Nucleus accumbens (tissue), 56 donors: Measurements from ENCODE around the gene EIF2AK3.
A peak's percentile ranks its signal among the peaks of the same experiment; 100 is the strongest.

Experiments
- DNase-seq, 56 donors: peaks; one replicate each; lab custom pipeline; 2025; lab: John Stamatoyannopoulos, UW

The EIF2AK3 gene

DNA sequence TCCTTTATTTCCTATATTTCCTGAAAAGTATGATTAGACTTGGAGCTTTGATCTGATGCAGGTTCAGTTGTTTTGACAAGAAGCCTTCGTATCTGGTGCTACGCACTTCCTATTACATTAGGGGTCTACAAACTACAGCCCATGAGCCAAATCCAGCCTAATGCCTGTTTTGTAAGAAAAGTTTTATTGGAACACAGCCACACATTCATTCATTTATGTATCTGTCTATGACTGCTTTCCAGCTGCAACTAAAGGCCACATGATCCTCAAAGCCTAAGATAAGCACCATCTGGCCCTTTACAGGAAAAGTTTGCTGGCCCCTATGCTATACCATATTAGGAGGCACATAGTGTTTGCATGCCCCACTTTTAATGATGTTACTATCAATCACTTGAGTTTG is 26.0 kb downstream of the EIF2AK3 start:
- DNase-seq = no peak

DNA sequence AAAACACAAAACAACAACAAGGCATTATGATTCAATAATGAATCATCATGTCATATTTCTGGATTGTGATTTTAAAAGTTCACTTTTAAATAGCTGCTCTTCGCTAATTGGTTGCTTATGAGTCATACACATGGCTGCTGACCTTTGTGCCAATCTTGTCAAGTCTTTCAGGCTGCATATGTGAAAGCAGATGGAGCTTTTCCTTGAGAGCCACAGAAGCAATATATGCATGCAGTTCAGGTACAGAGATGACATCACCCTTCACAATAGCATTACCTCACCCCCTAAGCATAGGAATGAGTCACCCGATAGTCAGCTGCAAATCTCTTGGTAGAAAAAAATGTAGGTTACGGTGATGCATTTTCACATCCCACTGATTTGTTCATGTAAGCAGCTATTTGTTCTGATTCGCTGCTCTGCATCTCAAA is 27.2 kb downstream of the EIF2AK3 start:
- peak in 11 of 56 donors; percentile 8 to 43 (median 22) for DNase-seq

DNA sequence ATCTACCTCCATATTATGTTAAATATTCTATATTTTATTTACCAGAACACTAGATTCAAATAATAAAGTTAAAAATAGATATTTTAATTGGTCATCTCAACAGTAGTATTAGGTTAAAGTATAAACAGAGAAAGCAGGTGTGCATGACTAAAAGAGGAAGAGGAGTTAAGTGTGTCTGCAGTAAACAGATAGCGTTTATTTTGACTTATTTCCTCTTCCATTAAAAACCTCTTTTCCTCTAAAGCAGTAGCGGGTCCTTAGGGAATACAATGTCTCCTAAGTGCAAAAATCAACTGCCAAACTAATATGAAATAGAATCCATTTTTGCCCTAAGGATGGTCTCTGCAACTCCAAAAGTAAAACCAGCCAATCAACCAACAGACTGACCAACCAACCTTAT is 27.7 kb downstream of the EIF2AK3 start:
- DNase-seq = no peak

DNA sequence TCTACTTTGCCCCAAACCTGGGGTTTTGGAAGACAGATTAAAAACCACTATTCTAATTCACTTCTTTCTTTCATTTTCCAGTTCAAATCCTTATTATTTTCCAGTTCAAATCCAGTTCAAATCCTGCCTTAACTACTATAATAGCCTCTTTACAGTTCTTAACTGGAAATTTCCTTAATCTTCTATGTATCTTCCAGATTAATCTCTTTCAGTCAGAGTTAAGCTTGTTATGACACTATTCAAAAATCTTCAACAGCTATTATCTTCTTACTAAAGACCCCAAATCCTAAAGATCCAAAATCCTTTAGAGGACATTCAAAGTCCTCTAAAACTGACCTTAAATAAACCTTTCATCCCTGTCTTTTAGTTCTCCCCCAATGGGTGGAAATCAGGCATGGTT is 30.1 kb downstream of the EIF2AK3 start:
- DNase-seq = no peak

GRCh38 chr2:88596141-88596830 is 31.0 kb downstream of the EIF2AK3 start:
- DNase-seq = no peak

DNA sequence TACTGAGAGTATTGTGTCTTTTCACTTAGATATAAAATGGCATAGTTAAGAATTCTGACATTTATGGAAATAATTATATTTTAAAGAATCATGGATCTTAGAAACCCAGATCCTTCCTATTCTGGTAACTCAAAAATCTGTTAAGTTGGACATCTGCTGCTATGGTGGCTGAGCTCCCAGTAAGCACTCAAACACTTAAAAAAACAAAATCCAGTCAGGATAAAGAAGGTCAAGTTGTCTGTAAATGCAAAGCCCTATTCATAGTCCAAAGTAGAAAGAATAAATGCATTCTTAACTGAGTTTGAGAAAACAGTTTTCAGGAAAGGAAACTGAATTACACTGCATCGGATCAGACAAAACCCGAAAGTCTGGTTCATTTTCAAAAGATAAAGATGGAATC is 35.6 kb downstream of the EIF2AK3 start:
- DNase-seq = no peak

DNA sequence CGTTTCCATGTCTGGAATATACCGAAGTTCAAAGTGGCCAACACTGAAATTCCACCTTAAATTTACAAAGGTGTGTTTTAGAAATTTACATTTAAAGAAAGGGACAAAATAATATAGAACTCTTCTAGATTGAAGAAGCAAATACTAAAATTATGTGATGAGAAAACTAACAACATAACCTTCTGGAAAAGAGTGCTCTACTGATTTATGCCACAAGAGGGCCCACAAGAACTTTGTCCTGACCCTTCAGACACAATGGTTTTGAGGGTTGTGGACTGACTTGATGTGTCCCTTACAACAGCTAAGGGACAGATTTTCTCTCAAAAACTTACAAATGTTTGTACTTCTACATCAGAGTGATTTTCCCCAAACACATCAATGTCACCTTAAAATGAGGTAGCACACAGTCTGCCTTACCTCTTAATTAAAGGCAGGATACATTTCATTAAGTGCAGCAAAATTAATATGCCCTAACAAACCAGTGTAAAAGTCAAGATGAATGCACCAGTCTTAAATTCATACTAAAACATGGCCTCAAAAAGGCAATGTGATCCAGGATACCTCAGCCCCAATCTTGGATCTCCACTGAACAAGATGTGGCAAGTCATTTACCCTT is 36.2 kb downstream of the EIF2AK3 start:
- DNase-seq = peak in 13 of 56 donors; percentile 0 to 49 (median 13)

DNA sequence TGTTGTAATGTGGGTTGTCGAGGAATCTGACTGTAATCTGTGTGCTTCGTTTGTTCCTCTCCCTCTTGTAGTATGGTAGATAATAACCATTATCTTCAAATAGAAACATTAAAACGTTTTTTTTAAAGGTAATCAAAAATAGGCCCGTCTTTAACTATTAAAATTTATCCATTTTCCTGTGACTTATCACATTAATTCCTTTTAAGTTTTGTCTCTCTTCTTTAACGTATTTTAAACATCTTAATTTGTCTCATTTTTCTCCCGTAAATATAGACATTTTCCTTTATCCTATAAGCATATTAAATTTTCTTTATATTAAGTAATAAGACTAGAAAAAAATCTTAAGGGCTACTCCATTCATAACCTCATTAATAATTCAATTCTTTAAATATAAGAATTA is 41.3 kb downstream of the EIF2AK3 start:
- DNase-seq = no peak

DNA sequence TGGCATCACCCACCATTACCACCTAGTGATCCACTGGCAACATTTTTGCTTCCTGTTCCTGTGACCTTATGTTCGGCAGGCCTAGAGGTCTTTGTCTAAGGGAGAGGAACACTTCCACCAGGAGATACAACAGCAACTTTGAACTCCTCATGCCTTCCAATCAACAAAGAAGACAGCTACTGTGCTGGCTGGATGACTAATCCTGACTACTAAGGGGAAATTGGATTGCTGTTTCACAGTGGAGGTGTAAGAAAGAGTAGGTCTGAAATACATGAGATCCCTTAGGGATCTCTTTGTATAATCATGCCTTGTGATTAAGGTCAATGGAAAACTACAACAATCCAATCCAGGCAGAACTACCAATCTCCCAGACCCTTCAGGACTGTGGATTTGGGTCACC is 45.2 kb downstream of the EIF2AK3 start:
- DNase-seq = no peak

DNA sequence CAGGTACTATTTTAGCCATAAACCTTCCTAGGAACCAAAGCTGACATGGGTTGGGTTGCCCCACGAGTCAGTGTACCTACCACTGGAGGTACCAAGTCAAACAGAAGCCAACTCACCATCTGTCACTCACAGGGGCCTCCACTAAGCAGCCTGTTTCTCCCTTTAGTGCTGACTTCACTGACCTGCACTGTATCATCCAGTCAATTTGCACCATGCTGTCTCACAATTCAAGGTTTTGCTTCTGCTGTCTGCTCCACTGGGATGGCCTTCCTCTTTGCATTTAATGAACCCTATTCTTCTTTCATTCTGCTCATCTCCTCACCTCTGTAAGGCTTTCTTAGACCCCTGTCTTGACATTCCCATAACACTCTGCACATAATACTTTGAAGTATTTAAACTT is 47.2 kb downstream of the EIF2AK3 start:
- no peak for DNase-seq

- DNase-seq = no peak
These were observed 51.6 kb downstream of the EIF2AK3 start for GRCh38 chr2:88575630-88576029.

- no peak for DNase-seq
These were observed 52.2 kb downstream of the EIF2AK3 start for GRCh38 chr2:88575051-88575450.

- no peak for DNase-seq
These were observed 52.8 kb downstream of the EIF2AK3 start for GRCh38 chr2:88574445-88574844.

DNA sequence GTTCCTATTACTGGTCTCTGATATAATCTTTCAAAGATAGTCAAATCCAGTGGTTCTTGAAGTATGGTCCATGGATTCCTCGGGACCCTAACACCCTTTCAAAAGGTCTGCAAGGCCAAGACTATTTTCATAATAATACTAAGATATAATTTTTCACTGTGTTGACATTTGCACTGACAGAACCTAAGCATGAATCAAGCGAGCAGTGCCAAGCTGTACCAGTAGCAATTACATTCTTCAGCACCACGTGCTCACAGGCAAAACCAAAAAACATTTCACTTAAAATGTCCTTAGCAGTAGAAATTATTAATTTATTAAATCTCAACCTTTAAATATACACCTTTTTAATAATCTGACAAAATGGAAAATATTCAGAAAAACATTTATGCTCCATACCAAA is 59.1 kb downstream of the EIF2AK3 start:
- no peak for DNase-seq

DNA sequence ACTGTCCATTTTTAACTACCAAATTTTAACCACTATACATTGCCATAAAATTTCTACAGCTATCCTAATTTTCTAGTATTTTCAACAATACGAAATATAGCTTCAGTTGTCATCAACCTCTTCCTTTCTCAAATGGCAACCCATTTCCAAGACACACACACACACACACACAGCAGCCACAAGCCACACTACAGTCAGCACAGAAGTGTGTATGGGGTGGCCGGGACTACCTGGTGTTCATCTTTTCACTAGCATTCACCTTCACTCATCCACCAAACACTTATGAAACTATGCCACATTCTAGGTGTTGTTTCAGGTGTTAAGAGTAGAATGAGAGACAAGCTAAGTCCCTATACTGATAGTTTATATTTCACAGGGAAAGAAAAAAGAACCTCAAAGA is 62.9 kb downstream of the EIF2AK3 start:
- no peak for DNase-seq

GRCh38 chr2:88563129-88563528 is 64.1 kb downstream of the EIF2AK3 start:
- DNase-seq = no peak

DNA sequence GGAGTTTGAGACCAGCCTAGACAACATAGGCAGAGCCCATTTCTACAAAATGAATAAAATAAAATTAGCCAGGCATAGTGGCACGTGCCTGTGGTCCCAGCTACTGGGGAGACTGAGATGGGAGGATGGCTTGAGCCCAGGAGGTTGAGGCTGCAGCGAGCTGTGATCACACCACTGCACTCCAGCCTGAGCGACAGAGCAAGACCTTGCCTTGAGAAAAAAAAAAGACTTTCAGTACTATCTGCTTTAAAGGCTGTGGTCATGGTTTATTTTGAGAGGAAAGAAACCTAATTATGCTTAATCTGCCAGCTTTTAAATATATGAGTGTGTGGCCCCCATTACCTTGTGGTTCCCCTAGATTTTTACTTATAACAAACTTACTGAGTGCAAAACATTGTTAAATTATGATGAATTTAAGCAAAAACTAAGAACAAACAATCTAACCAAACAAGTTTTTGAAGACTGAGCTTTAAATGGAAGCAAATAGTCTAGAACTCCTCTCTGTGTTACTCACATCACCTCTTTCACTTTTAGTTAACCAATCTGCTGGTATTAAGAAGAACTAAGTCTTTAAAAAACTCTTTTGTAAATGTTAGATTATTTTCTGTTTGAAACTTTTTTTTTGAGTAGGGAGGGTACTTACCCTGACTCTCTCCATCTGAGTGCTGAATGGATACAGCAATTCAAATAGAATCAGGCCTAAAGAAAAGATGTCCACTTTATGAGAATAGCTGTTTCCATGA is 65.4 kb downstream of the EIF2AK3 start:
- no peak for DNase-seq

- no peak for DNase-seq
These were observed 66.5 kb downstream of the EIF2AK3 start for GRCh38 chr2:88560619-88561307.

GRCh38 chr2:88557290-88557689 is 70.0 kb downstream of the EIF2AK3 start:
- DNase-seq = no peak

GRCh38 chr2:88556026-88556425 is 71.2 kb downstream of the EIF2AK3 start:
- peak in 2 of 56 donors; percentile 3 to 6 for DNase-seq

DNA sequence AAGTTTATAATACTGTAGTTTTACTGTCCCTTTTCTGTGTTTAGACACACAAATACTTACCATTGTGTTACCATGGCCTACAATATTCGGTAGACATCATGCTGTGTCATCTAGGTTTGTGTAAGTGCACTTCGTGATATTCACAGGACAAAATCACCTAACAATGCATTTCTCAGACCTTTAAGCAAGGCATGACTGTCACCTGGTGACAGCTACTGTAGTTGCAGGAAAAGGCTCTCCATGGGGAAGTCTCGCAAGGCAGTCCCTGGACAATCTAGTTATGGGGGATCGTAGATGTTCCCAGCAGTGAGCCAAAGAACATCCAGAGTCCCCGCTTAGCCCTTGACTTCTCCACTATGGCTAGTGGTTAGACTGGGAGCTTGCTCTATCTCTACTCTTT is 73.1 kb downstream of the EIF2AK3 start:
- DNase-seq = no peak
